GM21737 (cell line): ENCODE results near the gene SLC6A12.
"Not testable (repeated sequence)": the region's sequence is repeated elsewhere in the genome, so short reads cannot be mapped to it uniquely, and the experiment has no call there.

ENCODE experiments used
- ATAC-seq: cut with Tn5 transposase; IDR thresholded peaks from one replicate; pipeline ENCODE4 v1.9.1; 2021; ENCODE audit warnings: mild to moderate bottlenecking, moderate library complexity; ENCODE audit not compliant: unreplicated experiment

The SLC6A12 gene

GRCh38 chr12:235967-236366 is 22.0 kb upstream of the SLC6A12 start:
- not testable (repeated sequence) for ATAC-seq

DNA sequence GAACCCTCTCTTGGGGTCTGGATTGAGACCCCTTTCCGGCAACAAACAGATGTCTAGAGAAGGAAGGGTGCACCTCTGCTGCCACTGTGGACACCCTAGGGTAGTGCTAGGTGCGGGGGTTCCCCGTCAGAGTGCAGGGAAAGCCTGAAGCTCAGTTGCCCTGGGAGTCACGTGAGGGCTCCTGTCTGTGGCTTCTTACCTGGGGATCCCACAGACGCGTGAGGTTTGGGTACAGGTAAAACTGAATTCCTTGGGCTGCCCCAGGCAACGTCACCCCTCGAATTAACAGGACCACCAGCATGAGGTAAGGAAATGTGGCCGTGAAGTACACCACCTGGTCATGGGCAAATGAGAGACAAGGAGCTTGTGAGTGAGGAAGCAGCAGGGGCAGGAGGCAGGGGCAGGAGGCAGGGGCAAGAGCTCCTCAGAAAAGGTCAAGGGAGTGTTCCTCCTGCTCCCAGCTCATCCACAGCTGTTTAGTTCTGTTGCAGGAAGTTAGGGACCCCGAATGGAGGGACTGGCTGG is 21.0 kb upstream of the SLC6A12 start:
- no peak for ATAC-seq

GRCh38 chr12:234019-234418 is 20.1 kb upstream of the SLC6A12 start:
- ATAC-seq: no peak

DNA sequence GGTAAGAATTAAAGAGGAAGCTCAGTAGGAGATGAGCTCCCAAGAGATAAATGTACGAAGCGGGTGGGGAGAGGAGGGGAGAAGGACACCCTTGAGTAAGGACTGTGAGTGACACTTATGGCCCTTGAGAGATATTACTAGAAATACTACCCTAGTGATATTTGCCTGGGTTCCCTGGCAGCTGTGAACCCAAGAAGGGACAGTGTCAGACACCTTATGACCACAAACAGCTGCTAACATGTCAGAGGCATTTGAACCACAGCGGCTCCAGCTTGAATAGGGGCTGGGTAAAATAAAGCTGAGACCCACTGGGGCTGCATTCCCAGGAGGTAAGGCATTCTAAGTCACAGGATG is 19.6 kb upstream of the SLC6A12 start:
- no peak for ATAC-seq

- ATAC-seq: no peak
Measured at GRCh38 chr12:232731-233614, 19.0 kb upstream of the SLC6A12 start.

DNA sequence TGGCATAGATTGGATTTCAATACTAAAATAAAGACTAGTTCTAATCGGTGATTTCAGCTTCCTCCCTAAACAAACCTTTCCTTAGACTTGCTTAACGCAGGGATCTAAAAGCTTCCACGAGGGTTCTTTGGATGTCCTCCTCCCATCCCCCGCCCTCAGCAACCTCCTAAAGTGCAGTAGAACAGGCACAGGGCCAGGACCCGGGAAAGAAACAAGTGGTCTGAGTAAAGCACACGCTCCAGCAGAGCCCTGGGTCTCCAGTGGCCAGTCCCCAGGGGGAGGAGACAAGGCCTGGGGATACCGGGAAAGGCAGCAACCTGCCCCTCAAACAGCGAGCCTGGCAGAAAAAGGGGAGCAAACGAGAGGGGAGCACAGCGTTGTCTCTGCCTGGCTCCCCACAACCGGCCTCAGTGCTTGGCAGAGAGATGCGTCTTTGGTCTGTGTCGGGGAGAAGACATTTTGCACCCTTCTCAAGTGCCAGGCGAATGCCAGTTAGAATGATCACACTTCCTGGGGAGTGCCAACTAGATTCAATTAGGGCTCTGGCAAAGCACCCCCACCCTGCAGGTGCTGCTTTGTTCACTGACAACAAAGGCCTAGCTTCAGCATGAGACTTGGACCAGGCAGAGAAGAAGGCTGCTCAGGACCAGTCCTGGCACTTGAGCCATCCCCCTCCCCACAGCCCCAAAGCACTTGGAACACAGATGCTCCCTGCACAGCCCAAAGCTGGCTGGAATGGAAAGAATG is 17.1 kb upstream of the SLC6A12 start:
- no peak for ATAC-seq

- no peak for ATAC-seq
Measured at GRCh38 chr12:229441-230191, 15.7 kb upstream of the SLC6A12 start.

DNA sequence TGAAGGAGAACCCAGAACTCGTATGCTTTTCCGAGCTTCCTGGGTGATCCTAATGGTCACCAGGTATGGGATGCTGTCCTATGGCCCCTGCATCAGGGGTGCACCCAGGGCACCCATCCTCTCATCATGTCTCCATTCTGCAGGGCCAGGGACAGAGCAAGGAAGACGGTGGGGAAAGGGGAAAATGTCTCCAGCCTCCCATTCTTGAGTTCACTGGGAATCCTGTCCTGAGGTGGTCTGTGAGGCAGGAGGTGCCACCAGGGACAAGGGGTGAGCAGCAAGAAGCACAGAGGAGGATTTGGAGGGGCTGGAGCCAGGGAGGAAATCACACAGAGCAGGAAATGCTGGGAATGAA is 14.9 kb upstream of the SLC6A12 start:
- ATAC-seq: no peak

GRCh38 chr12:227923-228845 is 14.2 kb upstream of the SLC6A12 start:
- ATAC-seq: no peak

DNA sequence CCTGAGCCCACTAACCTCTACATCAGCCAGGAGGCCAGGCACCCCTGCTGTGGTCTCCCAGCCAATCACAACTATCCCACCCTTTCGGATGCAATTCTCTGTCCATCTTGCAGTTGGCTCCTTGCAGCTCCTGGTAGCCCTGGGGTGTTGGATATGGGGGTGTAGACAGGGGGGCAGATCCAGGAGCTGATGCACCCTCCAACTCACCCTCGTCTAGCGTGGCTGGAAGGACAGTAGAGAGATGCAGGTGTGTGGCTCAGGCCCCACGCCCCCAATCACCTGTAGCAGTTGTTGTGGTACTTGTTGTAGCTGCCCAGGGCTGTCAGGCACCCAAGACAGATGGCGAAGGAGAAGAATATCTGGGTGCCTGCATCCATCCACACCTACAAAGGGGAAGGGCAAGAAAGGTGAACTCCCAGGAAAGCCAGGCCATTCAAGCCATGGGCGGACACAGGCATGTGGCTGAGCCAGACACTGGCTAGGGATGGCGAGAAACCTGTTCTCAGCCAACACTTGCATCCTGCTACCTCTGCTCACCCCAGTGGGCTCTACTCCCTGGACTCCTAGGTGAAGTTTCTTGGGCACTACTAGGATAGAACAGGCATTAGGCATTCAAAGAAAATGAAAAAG is 13.4 kb upstream of the SLC6A12 start:
- no peak for ATAC-seq

- ATAC-seq: no peak
Measured at GRCh38 chr12:226401-226800, 12.4 kb upstream of the SLC6A12 start.

GRCh38 chr12:225012-225411 is 11.1 kb upstream of the SLC6A12 start:
- ATAC-seq: no peak

DNA sequence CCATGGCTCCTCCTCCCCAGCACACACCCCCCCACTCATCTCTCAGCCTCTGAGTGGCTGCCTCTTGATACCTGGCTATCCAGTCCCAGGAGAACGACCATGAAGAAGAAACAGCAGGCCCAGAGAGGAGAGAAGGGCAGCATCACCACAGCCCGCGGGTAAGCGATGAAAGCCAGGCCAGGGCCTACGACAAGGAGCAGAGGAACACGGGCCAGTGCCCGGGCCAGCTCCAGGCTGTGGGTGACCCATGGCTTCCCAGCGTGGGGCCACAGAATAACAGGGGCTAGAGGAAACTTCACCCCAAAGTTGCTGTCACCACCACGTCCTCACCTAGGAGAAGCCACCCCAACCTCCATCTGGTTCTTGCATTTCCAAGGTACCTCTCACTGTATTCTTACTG is 10.4 kb upstream of the SLC6A12 start:
- no peak for ATAC-seq

DNA sequence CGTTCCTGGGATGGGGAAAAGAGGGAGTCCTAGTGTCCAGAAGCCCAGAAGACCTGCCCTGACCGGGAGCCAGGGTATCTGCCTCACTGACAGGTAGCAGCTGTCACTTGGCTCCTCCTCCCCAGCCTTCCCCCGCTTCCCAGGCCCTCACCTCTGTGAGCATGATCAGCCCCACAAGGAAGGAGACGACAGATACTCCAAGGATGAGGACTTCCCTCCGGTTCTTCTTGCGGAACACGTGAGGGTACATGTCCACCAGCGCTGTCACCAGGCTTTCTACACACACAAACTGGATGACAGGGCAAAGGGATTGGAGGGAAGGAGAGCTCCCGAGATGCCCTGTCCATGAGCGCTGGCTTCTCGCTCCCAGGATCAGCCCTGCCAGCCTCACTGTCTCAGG is 9.9 kb upstream of the SLC6A12 start:
- ATAC-seq: no peak

- no peak for ATAC-seq
Measured at GRCh38 chr12:221736-222135, 7.8 kb upstream of the SLC6A12 start.

GRCh38 chr12:220946-221550 is 7.1 kb upstream of the SLC6A12 start:
- ATAC-seq: no peak

GRCh38 chr12:220491-220890 is 6.5 kb upstream of the SLC6A12 start:
- ATAC-seq: no peak

DNA sequence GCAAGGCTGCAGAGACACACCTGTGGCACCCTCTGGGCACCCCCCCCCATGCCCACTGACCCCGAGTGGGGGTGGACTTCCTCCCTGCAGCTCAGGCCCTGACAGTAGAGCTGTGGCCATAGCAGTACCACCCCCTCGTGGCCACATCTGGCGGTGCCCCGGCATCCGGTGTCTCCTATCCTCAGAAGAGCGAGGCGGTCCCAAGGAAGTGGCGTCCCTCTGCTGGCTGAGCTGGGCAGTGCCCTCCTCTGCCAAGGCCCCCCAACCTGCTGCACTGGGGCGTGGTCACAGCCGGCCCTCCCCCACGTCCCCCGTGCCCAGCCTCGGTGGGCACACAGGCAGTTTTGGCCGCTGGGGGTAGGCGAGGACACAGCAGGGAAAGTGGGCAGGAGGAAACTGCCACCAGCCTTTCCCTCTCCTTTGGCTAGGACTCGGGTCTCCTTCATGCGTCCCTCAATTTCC is 6.0 kb upstream of the SLC6A12 start:
- no peak for ATAC-seq
